Smooth muscle cell of the brain vasculature (primary cell): ENCODE data around the gene MAPK14.
"Not testable (repeated sequence)": the region's sequence is repeated elsewhere in the genome, so short reads cannot be mapped to it uniquely, and the experiment has no call there.

Source experiments
- DNase-seq: peaks from one replicate; pipeline ENCODE4 v3.0.0-alpha.2; 2012; ENCODE audit warnings: low read depth, low spot score

MAPK14 gene

GRCh38 chr6:36121787-36122494 is 94.3 kb downstream of the MAPK14 start:
- DNase-seq = no peak

DNA sequence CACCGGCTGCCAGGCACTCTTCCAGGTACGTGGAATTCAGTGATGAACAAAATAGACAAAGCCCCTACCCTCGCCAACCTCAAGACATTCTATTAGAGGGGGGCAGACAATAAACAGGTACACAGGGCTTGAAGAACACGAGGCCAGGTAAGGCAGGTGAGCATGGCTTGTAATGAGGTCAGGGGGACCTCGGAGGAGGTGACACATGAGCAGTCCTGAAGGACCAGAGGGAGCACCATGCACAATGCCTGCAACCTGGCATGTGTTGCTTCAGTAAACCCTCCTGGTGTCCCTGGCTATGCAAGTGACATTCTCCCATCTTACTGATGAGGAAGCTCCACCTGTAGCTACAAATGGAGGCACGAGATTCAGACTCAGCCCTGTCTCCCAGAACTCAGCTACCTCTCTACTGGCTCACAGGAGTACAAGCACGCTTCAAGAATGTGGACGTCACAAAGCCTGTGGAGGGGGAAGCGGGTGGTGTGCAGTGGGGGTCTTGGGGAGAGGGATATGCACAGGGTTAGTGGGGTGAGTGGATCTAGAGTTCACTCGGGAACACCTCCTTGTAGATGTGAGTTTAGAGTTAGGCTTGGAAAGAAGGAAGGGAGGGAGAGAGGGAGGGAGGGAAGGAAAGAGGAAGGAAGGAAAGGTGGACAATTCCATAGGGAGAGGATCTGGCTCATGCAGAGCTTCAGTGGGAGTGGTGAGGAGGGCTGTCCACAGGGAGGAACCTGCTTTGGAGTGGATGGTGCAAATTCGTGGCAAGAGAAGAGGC is 95.1 kb downstream of the MAPK14 start:
- DNase-seq = no peak

DNA sequence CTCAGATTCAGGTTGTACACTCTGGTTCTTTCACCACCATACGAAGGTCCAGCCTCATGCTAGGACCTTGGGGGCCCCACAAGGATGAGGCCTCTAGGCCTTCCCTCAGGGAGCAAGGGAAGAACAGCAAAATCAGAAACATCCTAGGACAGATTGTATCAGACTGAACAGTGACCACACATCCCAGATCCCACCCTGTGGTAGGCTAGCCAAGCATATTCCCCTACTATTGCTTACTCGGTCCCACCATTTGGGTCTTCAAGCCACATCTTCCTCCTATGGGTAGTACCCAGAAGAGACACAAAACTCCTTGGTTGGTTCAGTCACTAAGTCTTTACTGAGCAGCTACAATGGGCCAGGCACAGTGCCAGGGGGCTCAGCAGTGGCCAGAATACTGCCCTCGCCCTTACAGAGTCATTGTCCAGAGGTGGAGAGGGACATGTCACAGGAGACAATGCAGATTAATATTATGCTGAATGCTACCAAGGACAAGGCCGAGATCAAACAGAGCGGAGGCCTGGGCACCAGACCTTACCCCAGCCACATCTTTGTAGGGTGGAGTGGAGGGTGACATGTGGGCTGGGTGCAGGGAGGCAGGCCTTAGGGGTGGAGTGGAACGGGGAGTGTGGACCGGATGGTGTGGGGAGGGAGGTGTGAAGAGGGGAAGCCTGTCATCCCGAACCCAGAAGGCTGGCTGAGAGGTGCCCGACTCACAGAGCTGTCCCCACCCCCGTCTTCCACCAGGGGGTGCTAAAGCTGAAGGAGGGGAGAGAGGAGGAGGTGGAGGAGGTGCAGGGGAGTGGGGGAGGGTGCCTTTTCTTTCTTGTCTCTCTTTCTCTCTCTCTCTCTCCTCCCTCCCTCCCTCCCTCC is 95.9 kb downstream of the MAPK14 start:
- DNase-seq = peak; percentile 43

DNA sequence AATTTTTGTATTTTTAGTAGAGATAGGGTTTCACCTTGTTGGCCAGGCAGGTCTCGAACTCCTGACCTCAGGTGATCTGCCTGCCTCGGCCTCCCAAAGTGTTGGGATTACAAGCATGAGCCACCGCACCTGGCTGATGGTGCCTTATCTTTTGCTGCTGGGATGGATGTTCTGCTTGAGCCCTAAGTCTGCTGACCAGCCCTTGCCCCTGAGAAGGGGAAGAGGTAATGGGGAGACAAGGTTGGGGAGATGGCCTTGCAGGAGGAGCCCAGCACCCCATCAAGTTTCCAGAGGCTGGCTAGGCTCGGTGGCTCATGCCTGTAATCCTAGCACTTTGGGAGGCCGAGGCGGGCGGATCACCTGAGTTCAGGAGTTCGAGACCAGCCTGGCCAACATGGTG is 96.7 kb downstream of the MAPK14 start:
- DNase-seq = not testable (repeated sequence)

- DNase-seq = no peak
These were observed 97.3 kb downstream of the MAPK14 start for GRCh38 chr6:36124881-36125280.

DNA sequence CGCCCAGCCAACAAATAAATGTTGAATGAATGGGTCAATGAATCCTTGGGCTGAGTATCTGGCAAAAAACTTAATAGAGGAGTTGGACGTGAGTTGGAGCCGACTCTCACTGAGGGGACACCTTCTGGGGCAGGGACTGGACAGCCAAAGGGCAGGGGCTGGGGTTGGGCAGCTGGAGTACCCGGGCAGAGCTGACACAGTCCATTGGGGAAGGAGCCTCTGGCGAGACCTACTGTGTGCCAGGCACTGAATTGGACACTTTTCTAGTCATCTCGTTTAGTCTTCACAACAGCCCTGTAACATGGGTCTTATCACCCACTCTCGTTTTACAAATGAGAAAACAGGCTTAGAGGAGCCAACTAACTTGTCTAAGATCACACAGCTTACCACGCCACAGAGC is 98.0 kb downstream of the MAPK14 start:
- no peak for DNase-seq

DNA sequence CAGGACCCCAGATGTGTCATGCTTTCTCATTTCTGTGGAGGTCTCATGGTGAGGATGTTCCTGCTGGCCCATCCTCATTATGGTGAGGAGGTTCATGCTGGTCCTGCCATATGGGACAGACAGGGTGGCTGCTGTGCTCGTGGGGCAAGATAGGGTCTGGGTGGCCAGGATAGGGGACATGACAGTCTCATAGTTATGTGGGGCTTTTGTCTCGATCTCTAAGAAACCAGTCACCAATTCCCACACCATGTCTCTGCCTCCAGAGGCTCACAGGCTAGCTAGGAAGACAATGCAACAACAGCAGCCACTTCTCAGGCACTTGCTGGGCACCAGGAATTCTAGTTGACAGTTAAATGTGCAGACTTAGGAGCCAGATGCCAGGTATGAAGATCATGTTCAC is 98.5 kb downstream of the MAPK14 start:
- DNase-seq = no peak

DNA sequence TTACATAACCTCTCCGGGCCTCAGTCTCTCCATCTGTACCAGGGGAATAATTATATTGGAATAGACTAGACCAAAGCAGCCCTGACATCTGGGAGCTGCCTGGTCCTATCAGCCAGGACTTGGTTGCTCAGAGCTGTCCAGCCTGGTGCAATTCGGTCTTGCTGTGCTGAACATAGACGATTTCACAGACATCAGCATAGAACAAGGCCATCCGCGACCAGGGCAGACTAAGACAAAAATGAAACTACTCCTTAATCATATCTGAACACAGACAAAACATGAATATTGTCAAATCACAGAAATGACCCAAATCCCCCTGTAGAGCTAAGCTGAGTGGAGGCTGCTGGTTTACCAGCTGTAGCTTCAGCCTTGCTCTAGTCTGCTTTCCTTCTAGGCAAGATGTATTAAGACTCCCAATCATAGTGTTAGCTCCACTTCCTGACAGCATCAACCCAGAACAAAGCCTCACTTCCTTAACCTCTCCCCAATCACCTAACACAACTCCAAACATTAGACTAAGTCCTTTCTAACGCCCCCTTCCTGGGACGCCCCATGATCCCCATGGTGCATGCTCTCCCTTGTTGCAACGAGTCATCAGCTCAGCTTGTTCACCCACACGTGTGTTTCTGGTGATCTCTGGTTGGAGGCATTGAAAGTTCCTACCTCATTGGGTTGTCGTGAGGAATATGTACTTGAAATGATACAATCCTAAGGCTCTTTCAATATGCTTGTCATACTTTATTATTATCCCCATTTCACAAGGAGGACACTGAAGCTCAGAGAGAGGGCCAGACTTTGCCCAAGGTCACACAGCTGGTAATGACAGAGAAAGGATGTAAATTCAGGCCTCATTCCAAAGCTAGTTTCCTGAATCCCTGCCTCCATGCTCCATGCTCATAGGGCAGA is 99.2 kb downstream of the MAPK14 start:
- no peak for DNase-seq

GRCh38 chr6:36127462-36128016 is 99.9 kb downstream of the MAPK14 start:
- no peak for DNase-seq

GRCh38 chr6:36128073-36128472 is 100.5 kb downstream of the MAPK14 start:
- no peak for DNase-seq

DNA sequence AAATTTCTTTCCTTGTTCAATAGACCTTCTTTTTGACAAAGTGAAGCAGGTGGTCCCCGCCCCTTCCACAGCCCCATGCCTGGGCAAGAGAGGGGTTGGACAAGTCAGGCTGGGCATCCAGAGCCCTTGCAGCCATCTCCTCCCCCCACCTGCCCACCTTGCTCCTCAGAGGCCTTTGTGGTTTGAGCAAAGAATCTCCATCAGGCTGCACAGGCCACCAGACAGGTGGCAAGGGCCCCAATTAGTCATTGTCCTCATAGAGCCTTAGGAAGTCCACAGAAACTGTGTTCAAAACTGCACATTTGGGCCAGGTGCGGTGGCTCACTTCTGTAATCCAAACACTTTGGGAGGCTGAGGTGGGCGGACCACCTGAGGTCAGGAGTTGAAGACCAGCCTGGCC is 101.2 kb downstream of the MAPK14 start:
- DNase-seq = no peak

- not testable (repeated sequence) for DNase-seq
These were observed 101.7 kb downstream of the MAPK14 start for GRCh38 chr6:36129334-36129733.

GRCh38 chr6:36129941-36130666 is 102.5 kb downstream of the MAPK14 start, which contains the start of gene MAPK13:
MAPK13 (plus strand) TSS chr6:36130513; CDS start chr6:36130583, 70 bp downstream.
- DNase-seq = no peak

GRCh38 chr6:36130667-36131510 is 103.3 kb downstream of the MAPK14 start:
- DNase-seq = no peak

- no peak for DNase-seq
These were observed 104.1 kb downstream of the MAPK14 start for GRCh38 chr6:36131511-36132245.

DNA sequence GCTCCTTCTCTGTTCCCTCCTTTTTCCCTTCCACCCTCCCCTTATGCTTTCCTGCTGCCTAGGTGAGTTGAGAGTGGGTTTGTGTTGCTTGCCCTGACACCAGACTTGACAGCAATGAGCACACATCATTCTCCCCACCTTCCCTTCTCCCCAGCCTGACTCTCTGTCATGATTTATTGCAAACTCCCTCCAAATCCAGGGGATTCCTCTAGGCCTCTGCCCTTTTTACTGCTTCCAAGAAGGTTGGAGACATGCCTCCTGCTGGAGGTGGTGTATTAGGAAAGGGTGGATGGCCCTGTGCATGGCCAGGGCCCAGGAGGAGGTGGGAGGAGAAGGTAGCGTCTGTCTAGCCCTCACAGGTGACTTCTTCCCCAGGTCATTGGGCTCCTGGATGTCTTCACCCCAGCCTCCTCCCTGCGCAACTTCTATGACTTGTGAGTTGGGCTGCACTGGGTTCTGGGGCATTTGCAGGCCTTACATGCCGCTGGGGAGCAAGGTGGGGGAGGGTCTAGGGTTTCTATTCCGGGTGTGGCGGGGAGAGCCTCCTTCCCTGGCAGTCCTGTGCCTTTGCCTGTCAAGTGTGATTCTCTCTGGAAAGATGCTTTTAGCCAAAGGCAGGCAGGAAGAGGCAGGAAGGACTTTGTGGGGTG is 104.8 kb downstream of the MAPK14 start:
- no peak for DNase-seq

DNA sequence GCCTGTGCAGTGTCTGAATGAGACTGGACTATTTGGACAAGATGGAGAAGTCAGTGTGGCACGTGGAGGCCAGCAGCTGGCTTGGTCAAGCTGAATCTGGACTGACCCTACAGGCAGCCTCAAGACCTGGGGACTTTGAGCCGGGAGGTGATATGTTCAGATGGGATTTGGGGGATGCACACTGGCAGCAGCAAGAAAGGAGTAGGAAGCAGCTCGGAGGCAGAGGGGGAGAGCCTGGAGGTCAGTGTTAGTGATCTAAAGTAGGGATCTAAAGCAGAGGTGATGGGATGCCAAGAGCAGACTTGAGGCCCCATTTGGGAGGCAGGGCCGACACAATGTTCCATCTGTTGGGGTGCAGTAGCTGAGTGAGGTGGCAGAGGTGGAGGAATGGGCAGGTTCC is 105.5 kb downstream of the MAPK14 start:
- no peak for DNase-seq

DNA sequence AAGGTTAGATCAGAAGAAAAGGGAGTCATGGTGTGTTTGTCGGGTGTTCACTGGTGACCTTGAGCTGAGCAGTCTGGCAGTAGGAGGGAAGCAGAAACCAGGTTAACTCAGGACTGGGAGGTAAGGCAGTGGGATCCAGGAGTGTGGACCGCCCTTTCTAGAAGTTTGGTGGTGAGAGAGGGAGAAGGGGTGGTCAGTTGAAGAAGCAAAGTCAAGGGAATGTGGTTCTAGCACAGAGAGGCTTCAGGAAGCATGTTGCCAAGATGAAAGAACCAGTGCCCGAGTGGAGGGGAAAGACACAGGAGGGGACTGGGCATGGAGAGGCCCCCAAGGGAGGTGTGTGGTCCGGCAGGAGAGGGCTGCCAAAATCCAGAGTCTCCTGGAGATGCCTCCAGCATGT is 106.3 kb downstream of the MAPK14 start:
- DNase-seq = no peak
